GM18861 (cell line): ENCODE data around the gene AFAP1.

Experiments
- ATAC-seq: cut with Tn5 transposase; IDR thresholded peaks from one replicate; pipeline ENCODE4 v1.9.1; 2021; ENCODE audit not compliant: unreplicated experiment

Gene AFAP1

GRCh38 chr4:7844594-7844991 is 95.1 kb downstream of the AFAP1 start:
- no peak for ATAC-seq

- no peak for ATAC-seq
These were observed 95.6 kb downstream of the AFAP1 start for GRCh38 chr4:7843831-7844593.

DNA sequence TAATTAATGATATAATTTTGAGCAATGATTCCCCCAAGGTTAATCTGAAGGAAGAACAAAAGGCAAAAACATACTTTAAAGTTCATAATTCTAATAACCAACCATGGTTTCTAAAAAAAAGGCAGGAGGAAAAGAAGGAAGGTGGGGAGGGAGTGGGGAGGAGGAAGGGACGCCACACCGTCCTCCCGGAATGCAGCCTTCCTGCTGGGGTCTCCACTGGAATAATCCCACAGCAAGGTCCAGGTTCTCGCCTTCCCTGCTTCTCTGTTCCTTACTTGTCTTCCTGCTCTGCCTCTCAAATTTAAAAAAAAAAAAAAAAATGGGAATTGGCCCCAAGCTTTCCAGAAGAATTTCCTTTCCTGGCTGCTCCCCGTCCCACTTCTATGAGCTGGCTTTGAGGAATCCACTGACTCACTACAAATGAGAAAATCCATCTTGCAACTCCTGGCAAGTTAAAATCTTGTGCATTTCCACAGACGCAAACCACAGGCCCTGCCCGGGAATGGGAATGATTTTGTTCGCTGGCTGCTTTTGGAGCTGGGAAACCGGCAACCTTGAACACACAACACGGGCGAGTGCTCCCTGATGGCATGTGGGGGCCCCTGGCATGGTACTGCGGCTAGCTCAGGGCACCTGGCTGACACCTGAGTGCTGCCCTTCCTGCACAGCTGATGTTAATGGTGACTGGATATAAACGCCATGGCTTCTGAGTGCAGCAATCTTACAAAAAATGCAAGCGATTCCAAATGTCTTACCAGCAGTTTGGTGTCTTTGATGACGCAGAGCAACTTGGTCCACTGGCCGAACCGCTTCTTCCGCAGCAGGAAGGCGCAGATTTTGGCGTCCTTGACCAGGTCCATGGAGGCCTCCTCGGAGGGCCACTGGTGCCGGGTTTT is 97.0 kb downstream of the AFAP1 start:
- ATAC-seq, result no peak

DNA sequence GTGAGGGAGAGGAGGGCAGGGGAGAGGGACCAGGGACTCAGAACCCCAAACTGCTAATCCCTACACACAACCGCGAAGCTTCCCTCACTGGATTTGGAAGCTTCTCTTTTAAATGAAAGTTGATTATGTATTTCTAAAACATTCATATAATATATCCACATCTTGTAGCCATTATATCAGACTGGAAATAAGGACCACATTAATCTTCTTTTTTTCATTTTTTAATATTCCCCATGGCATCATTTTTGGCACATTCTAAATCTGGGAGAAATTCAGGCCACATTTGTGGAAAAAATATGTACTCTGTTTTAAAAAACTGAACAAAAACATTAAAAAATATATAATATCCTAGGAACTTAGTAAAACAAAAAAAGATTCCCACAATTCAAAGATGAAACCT is 97.8 kb downstream of the AFAP1 start:
- no peak for ATAC-seq

DNA sequence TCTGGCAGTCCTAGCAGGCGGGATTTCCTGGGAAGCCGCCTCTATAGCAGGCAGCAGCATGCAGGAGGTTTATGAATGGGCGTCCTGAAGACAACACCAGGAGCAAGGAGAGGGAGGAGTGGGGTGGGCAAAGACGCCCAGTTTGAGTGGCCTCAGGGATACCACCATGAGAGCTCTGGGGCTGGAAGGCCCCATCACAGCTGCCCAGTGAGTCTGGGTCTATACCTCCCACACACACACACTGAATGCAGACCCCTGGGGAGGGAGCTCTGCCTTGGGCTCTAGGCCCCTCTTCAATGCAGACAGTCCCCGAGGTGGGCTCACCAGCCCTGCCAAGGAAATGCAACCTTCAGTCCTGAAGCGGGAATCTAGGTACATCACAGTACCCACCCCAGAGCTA is 98.6 kb downstream of the AFAP1 start:
- no peak for ATAC-seq

DNA sequence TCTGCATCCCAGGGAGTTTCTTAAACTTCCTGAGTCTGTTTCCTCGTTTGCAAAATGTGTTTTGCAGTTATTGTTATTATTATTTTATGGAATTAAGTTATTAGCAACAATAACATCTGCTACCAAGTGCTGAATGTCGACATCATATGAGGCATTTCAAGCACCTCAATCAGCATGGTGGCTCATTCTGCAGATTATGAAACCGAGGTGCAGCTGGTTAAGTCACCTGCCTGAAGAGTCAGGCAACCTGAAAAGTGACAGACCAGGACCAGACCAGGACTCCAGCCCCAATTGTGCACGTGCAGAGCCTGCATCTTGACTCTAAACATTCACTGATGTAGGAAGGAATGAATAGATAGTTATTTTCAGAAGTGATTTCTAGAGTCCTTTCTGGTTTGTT is 99.8 kb downstream of the AFAP1 start:
- ATAC-seq, result no peak

DNA sequence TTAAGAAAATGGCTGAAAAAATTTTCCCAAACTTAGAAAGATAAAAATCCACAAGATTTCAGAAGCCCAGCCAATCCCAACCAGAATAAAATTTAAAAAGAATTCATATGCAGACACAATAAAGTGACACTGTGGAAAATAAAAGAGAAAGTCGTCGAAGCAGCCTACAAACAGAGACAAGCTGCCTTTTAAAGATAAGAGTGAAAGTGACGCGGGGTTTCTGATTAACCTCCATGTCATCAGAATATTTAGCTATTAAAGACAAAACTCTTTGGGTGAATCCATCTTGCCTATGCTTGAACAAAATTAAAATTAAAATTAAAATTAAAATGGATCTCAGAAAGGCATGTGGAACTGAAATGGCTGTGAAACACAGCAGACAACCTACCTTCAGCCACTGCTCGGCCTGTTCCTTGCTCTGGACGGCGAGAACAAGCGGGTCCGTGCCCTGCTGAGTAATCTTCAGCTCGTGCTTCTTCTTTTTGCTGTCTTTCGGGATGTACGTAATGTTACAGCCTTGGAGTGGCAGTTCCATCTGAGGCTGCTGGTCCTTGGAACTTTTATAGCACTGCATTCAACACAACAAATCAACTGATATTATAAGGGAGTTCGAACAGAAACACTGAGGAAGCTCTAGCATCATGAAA is 101.4 kb downstream of the AFAP1 start:
- ATAC-seq, result no peak

GRCh38 chr4:7837597-7838135 is 102.0 kb downstream of the AFAP1 start:
- ATAC-seq, result no peak

GRCh38 chr4:7831858-7832730 is 107.6 kb downstream of the AFAP1 start:
- no peak for ATAC-seq

- no peak for ATAC-seq
These were observed 108.3 kb downstream of the AFAP1 start for GRCh38 chr4:7831330-7831729.

GRCh38 chr4:7830747-7831146 is 108.9 kb downstream of the AFAP1 start:
- ATAC-seq, result no peak

DNA sequence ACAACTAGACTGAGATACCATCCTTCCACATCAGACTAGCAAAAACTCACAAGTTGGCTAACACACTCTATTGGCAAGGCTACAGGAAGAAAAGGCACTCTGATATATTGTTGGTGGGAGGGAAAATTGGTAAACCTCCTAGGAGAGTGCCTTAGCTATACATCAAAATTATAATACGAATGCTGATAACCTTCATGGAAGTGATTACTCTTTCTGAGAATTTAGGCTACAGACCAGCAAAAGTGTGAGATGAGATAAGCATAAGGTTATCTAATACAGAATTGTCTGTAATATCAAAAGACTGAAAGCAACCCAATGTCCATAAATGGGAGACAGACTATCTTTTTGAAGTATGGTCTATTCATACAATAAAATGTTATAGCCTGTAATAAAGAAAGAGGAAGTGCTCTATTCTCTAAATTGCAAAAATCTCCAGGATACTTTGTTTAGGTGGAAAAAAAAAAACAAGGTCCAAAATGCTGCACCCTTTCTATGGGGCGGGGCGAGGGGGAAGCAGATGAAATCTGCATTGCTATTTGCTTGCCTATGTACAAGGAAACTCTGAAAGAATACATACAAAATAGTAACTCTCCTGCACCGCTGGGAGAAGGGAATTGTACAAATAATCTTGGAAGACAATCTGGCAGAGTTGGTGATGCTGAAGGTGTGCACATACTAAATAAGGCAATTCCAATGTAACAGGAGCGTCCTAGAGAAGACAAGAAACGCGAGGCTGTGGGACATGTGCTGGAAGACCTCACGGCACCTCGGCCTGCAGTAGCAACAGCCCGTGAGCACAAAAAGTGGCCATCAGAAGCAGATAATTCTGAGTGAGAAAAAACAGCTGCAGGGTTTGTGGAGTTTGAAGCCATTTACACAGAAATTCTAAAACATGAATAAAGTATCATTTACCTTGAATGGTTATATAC is 109.7 kb downstream of the AFAP1 start:
- no peak for ATAC-seq

- ATAC-seq, result no peak
These were observed 110.8 kb downstream of the AFAP1 start for GRCh38 chr4:7828793-7829301.

GRCh38 chr4:7828011-7828720 is 111.5 kb downstream of the AFAP1 start:
- no peak for ATAC-seq

GRCh38 chr4:7827566-7827965 is 112.1 kb downstream of the AFAP1 start:
- no peak for ATAC-seq

DNA sequence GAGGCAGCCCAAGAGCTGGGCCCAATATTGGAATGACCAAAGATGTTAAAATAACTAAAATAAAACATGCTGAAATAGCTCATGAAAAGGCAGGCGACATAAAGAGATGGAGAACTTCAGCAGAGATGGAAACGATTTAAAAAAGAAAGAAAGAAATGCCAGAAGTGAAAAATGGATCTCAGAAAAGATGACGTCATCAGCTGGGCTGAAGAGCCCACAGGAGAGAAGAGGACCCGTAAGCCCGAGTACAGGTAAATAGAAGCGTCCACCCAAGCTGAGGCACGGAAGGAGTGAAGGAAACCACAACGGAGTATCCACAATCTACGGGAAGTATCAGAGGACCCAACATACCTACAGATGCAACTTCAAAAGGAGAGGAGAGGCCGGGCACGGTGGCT is 112.8 kb downstream of the AFAP1 start:
- no peak for ATAC-seq

DNA sequence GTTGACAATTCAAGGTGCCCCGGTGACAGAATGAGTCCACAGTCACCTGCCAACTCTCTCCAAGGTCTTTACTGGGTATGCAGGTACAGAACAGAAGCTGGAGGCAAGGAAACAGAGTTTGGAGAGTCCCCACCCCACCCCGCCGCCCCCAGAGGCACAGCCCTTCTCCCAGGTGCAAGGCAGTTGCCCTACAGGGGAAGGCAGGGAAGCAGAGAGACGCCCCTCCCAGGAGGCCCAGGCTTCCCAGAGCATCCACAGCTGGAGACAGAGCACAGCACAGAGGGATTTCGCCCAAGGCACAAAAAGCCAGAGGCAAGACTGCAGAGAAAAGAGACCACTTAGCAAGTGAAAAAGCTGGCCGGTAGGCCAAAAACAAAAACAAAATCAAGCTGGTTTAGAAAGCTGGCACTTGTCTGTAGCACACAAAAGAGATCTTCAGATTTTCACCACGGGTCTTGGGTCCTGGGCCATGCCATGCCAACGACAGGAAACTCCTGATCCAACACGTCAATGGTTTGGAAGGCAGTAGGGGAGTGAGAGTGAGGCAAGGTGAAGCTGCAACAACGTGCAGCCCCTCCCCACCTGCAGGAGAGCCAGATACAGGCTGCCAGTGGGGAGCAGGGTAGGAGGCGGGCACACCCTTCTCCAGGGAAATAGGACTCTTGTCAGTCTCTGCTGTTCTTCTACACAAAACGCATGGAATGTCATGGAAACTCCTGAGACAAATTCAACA is 113.3 kb downstream of the AFAP1 start:
- ATAC-seq, result no peak

GRCh38 chr4:7824218-7824617 is 115.4 kb downstream of the AFAP1 start:
- ATAC-seq, result no peak
